ENCODE measurements around the gene SLC39A1.
"Not testable (repeated sequence)": the region's sequence is repeated elsewhere in the genome, so short reads cannot be mapped to it uniquely, and the experiment has no call there.

SLC39A1 gene

DNA sequence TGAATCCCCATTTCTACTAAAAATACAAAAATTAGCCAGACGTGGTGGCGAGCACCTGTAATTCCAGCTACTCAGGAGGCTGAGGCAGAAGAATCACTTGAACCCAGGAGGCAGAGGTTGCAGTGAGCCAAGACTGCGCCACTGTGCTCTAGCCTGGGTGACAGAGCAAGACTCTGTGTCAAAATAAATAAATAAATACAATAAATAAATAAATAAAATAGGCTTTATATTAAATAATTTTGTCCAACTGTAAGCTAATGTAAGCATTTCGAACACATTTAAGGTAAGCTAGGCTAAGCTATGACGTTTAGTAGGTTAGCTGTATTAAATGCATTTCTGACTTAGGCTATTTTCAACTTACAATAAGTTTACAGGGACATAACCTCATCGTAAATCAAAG, 52.8 kb downstream of the SLC39A1 start:
- WGBS, 2 experiments (ENCODE audit: insufficient coverage in 2 of 2) = 80 to 100% methylated on average over 1 of the region's 6 CpGs
- not testable (repeated sequence) for H3K4me1 ChIP-seq (ENCODE audit: control insufficient read depth, insufficient read depth, low read length, poor library complexity, severe bottlenecking); H3K4me3 ChIP-seq (ENCODE audit: extremely low read depth, insufficient read depth, low read length, poor library complexity, severe bottlenecking); H3K27ac ChIP-seq (ENCODE audit: low read depth, low read length, severe bottlenecking); H3K9me3 ChIP-seq (ENCODE audit: control insufficient read depth, low read length)
- peaks cover 27% of the 10 kb centered on the region for H3K36me3 ChIP-seq (ENCODE audit: control insufficient read depth, insufficient read depth, low read length)
